ENCODE measurements around the gene KRTAP2-2.

Gene KRTAP2-2

GRCh38 chr17:41076788-41077187, 21.8 kb upstream of the KRTAP2-2 start:
- Histone ChIP-seq H3K79me2 (ENCODE audit: control insufficient read depth, insufficient read depth, low read length, poor library complexity) (no peaks in the 10 kb centered on the region), H2BK5ac (ENCODE audit: low read depth, low read length, poor library complexity) (no peak overlapping the region), H3K9me3 (ENCODE audit: insufficient read depth, low read depth, low read length) (no peaks in the 10 kb centered on the region), H3K23ac (ENCODE audit: low read length) (no peak overlapping the region), H3K27ac (ENCODE audit: low read depth, low read length) (no peak overlapping the region), H3K27me3 (ENCODE audit: insufficient read depth, low read length) (no peaks in the 10 kb centered on the region), H3K79me1 (ENCODE audit: low read length) (no peaks in the 10 kb centered on the region), H4K12ac (ENCODE audit: low read depth, low read length) (no peak overlapping the region), H3K36me3 (ENCODE audit: control insufficient read depth in 1 of 2, insufficient read depth in 2 of 2, low read length in 2 of 2) (no peaks in the 10 kb centered on the region), H3K4me3 (ENCODE audit: low read depth, low read length) (no peak overlapping the region), H4K8ac (ENCODE audit: low read depth, low read length) (no peak overlapping the region), H2BK120ac (ENCODE audit: insufficient read depth, low read length, poor library complexity) (no peak overlapping the region), H3K4me2 (ENCODE audit: low read length) (no peak overlapping the region), H3K4me1 (ENCODE audit: control insufficient read depth in 1 of 2, insufficient read depth in 2 of 2, low read length in 2 of 2) (no peaks in the 10 kb centered on the region), H3K18ac (ENCODE audit: low read length) (no peak overlapping the region), H3K4ac (ENCODE audit: low read depth, low read length) (no peak overlapping the region), H3K9ac (ENCODE audit: low read length) (no peak overlapping the region), H4K91ac (ENCODE audit: low read depth, low read length) (no peak overlapping the region), H3K14ac (ENCODE audit: low read length) (no peak overlapping the region), H2AK5ac (ENCODE audit: low read length) (no peak overlapping the region), H2AFZ (ENCODE audit: insufficient read depth, low read length, poor library complexity) (no peak overlapping the region), H2BK12ac (ENCODE audit: low read length) (no peak overlapping the region)
- no peak for DNase-seq

- Histone ChIP-seq H3K27ac (ENCODE audit: low read depth, low read length) (no peak overlapping the region), H3K4me2 (ENCODE audit: low read length) (no peak overlapping the region)
Measured at GRCh38 chr17:41073676-41074075, 18.6 kb upstream of the KRTAP2-2 start.

GRCh38 chr17:41071606-41072360, 16.8 kb upstream of the KRTAP2-2 start:
- Histone ChIP-seq H3K23ac (ENCODE audit: low read length) (no peak overlapping the region), H2AK5ac (ENCODE audit: low read length) (no peak overlapping the region), H2AFZ (ENCODE audit: insufficient read depth, low read length, poor library complexity) (no peak overlapping the region), H3K9me3 (ENCODE audit: insufficient read depth, low read depth, low read length) (no peaks in the 10 kb centered on the region), H3K14ac (ENCODE audit: low read length) (no peak overlapping the region), H3K79me2 (ENCODE audit: control insufficient read depth, insufficient read depth, low read length, poor library complexity) (no peaks in the 10 kb centered on the region), H3K4ac (ENCODE audit: low read depth, low read length) (no peak overlapping the region), H3K36me3 (ENCODE audit: control insufficient read depth in 1 of 2, insufficient read depth in 2 of 2, low read length in 2 of 2) (no peaks in the 10 kb centered on the region), H3K4me3 (ENCODE audit: low read depth, low read length) (no peak overlapping the region), H4K12ac (ENCODE audit: low read depth, low read length) (no peak overlapping the region), H3K4me2 (ENCODE audit: low read length) (no peak overlapping the region), H3K79me1 (ENCODE audit: low read length) (no peaks in the 10 kb centered on the region), H4K8ac (ENCODE audit: low read depth, low read length) (no peak overlapping the region), H3K9ac (ENCODE audit: low read length) (no peak overlapping the region), H3K4me1 (ENCODE audit: control insufficient read depth in 1 of 2, insufficient read depth in 2 of 2, low read length in 2 of 2) (no peaks in the 10 kb centered on the region), H3K18ac (ENCODE audit: low read length) (no peak overlapping the region), H2BK12ac (ENCODE audit: low read length) (no peak overlapping the region), H2BK120ac (ENCODE audit: insufficient read depth, low read length, poor library complexity) (no peak overlapping the region), H2BK5ac (ENCODE audit: low read depth, low read length, poor library complexity) (no peak overlapping the region), H4K91ac (ENCODE audit: low read depth, low read length) (no peak overlapping the region), H3K27ac (ENCODE audit: low read depth, low read length) (no peak overlapping the region), H3K27me3 (ENCODE audit: insufficient read depth, low read length) (no peaks in the 10 kb centered on the region)
- WGBS (ENCODE audit: extremely low coverage, insufficient coverage, insufficient read length), result no CpG with 5 or more reads among the region's 5 CpGs
- no peak for DNase-seq

More at GRCh38 chr17:41073676-41074075, 18.6 kb upstream of the KRTAP2-2 start:
- Histone ChIP-seq H3K79me1 (ENCODE audit: low read length) (no peaks in the 10 kb centered on the region), H3K14ac (ENCODE audit: low read length) (no peak overlapping the region), H2BK12ac (ENCODE audit: low read length) (no peak overlapping the region), H3K4me1 (ENCODE audit: control insufficient read depth in 1 of 2, insufficient read depth in 2 of 2, low read length in 2 of 2) (no peaks in the 10 kb centered on the region), H3K18ac (ENCODE audit: low read length) (no peak overlapping the region), H3K9me3 (ENCODE audit: insufficient read depth, low read depth, low read length) (no peaks in the 10 kb centered on the region), H2AK5ac (ENCODE audit: low read length) (no peak overlapping the region), H3K9ac (ENCODE audit: low read length) (no peak overlapping the region), H2BK120ac (ENCODE audit: insufficient read depth, low read length, poor library complexity) (no peak overlapping the region), H3K27me3 (ENCODE audit: insufficient read depth, low read length) (no peaks in the 10 kb centered on the region), H3K79me2 (ENCODE audit: control insufficient read depth, insufficient read depth, low read length, poor library complexity) (no peaks in the 10 kb centered on the region), H2AFZ (ENCODE audit: insufficient read depth, low read length, poor library complexity) (no peak overlapping the region), H4K91ac (ENCODE audit: low read depth, low read length) (no peak overlapping the region), H2BK5ac (ENCODE audit: low read depth, low read length, poor library complexity) (no peak overlapping the region), H3K36me3 (ENCODE audit: control insufficient read depth in 1 of 2, insufficient read depth in 2 of 2, low read length in 2 of 2) (no peaks in the 10 kb centered on the region), H3K4ac (ENCODE audit: low read depth, low read length) (no peak overlapping the region), H4K8ac (ENCODE audit: low read depth, low read length) (no peak overlapping the region), H4K12ac (ENCODE audit: low read depth, low read length) (no peak overlapping the region), H3K4me3 (ENCODE audit: low read depth, low read length) (no peak overlapping the region), H3K23ac (ENCODE audit: low read length) (no peak overlapping the region)
- WGBS (ENCODE audit: extremely low coverage, insufficient coverage, insufficient read length), result no CpG with 5 or more reads among the region's 2 CpGs
- DNase-seq, result no peak

GRCh38 chr17:41069031-41069430, 14.0 kb upstream of the KRTAP2-2 start:
- Histone ChIP-seq H3K18ac (ENCODE audit: low read length) (no peak overlapping the region), H3K4me1 (ENCODE audit: control insufficient read depth in 1 of 2, insufficient read depth in 2 of 2, low read length in 2 of 2) (no peaks in the 10 kb centered on the region), H2BK120ac (ENCODE audit: insufficient read depth, low read length, poor library complexity) (no peak overlapping the region), H4K8ac (ENCODE audit: low read depth, low read length) (no peak overlapping the region), H3K4me3 (ENCODE audit: low read depth, low read length) (no peak overlapping the region), H3K9ac (ENCODE audit: low read length) (no peak overlapping the region), H3K4me2 (ENCODE audit: low read length) (no peak overlapping the region), H2AK5ac (ENCODE audit: low read length) (no peak overlapping the region), H3K79me2 (ENCODE audit: control insufficient read depth, insufficient read depth, low read length, poor library complexity) (no peaks in the 10 kb centered on the region), H4K91ac (ENCODE audit: low read depth, low read length) (no peak overlapping the region), H2BK5ac (ENCODE audit: low read depth, low read length, poor library complexity) (no peak overlapping the region), H2BK12ac (ENCODE audit: low read length) (no peak overlapping the region), H3K14ac (ENCODE audit: low read length) (no peak overlapping the region), H2AFZ (ENCODE audit: insufficient read depth, low read length, poor library complexity) (no peak overlapping the region), H3K36me3 (ENCODE audit: control insufficient read depth in 1 of 2, insufficient read depth in 2 of 2, low read length in 2 of 2) (no peaks in the 10 kb centered on the region), H3K79me1 (ENCODE audit: low read length) (no peaks in the 10 kb centered on the region), H3K27me3 (ENCODE audit: insufficient read depth, low read length) (no peaks in the 10 kb centered on the region), H3K23ac (ENCODE audit: low read length) (no peak overlapping the region), H3K4ac (ENCODE audit: low read depth, low read length) (no peak overlapping the region), H3K9me3 (ENCODE audit: insufficient read depth, low read depth, low read length) (no peaks in the 10 kb centered on the region), H4K12ac (ENCODE audit: low read depth, low read length) (no peak overlapping the region), H3K27ac (ENCODE audit: low read depth, low read length) (no peak overlapping the region)
- DNase-seq, result no peak
- WGBS (ENCODE audit: extremely low coverage, insufficient coverage, insufficient read length), result no CpG with 5 or more reads among the region's 3 CpGs
